Right forelimb (tissue), 1 donor: ENCODE results near the gene BAIAP3.
"Not testable (repeated sequence)": the region's sequence is repeated elsewhere in the genome, so short reads cannot be mapped to it uniquely, and the experiment has no call there.

Source experiments
- DNase-seq: peaks from one replicate; pipeline ENCODE4 v3.0.0-alpha.2; 2018

Gene BAIAP3

GRCh38 chr16:1319041-1319440 lies 14.4 kb upstream of the BAIAP3 start:
- no peak for DNase-seq

GRCh38 chr16:1320097-1320496 lies 13.3 kb upstream of the BAIAP3 start:
- no peak for DNase-seq

GRCh38 chr16:1320658-1321240 lies 12.7 kb upstream of the BAIAP3 start:
- DNase-seq: no peak

GRCh38 chr16:1322407-1322806 lies 11.0 kb upstream of the BAIAP3 start:
- DNase-seq: no peak

GRCh38 chr16:1323296-1324239 lies 9.9 kb upstream of the BAIAP3 start:
- no peak for DNase-seq

- DNase-seq: no peak
Measured at GRCh38 chr16:1324286-1324826, 9.1 kb upstream of the BAIAP3 start.

GRCh38 chr16:1325261-1325660 lies 8.2 kb upstream of the BAIAP3 start:
- no peak for DNase-seq

GRCh38 chr16:1325673-1326371 lies 7.6 kb upstream of the BAIAP3 start:
- no peak for DNase-seq

GRCh38 chr16:1326391-1326790 lies 7.1 kb upstream of the BAIAP3 start:
- DNase-seq: no peak

- DNase-seq: no peak
Measured at GRCh38 chr16:1326946-1327618, 6.4 kb upstream of the BAIAP3 start.

- DNase-seq: no peak
Measured at GRCh38 chr16:1327619-1327947, 5.9 kb upstream of the BAIAP3 start.

GRCh38 chr16:1328136-1328535 lies 5.3 kb upstream of the BAIAP3 start:
- not testable (repeated sequence) for DNase-seq

- not testable (repeated sequence) for DNase-seq
Measured at GRCh38 chr16:1328961-1329360, 4.5 kb upstream of the BAIAP3 start.

GRCh38 chr16:1330260-1330914 lies 3.1 kb upstream of the BAIAP3 start:
- DNase-seq: no peak

GRCh38 chr16:1330931-1331711 lies 2.3 kb upstream of the BAIAP3 start:
- no peak for DNase-seq

GRCh38 chr16:1331712-1332617 lies 1.5 kb upstream of the BAIAP3 start:
- DNase-seq: peak; percentile 65

GRCh38 chr16:1332618-1333148 lies 762 bp upstream of the BAIAP3 start:
- DNase-seq: no peak

- no peak for DNase-seq
Measured at GRCh38 chr16:1333854-1334700, 632 bp downstream of the BAIAP3 start.

- DNase-seq: no peak
Measured at GRCh38 chr16:1334739-1335138, 1.3 kb downstream of the BAIAP3 start.
